ENCODE measurements around the gene WDR6. TPM values are rescaled to one million over a fixed set of nuclear protein-coding genes. Genes with fewer than 3 reads are reported as not detected.

WDR6 gene
- total and polyA plus RNA-seq, 10 of the 15 experiments (the other 5 are each of a cell fraction or from before 2014, with no cell fraction given) = 21.3 to 169 (median 107) TPM

DNA sequence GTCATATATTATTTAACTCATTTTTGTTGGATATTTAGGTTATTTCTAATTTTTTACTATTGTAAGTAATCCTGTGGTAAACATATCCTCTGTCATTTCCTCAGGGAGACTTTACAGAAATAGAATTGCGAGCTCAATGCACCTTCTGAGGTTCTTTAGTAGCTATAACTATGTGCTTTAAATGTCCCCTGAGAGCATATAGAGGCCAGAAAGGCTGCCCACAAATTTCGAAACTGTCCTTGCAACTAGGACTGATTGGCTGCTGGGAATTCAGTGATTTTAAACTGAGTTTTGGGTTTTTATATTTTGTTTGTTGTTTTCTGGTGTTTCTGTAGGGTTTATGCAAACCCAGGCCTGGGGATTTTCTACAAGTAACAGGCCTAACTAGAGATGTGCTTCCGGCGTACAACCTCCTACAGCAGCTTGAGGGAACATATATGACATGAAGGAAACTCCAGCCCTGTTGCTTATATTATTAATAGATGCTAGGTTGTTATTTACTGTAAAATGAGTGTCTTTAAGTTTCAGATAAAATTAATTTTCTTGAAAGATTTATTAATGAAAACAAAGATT, 46.3 kb upstream of the WDR6 start:
- in situ Hi-C loops (cut with MboI) (no loop called here), intact Hi-C loops (cut with micrococcal nuclease; ENCODE audit: unreplicated experiment) (no loop called here)
- Histone ChIP-seq H3K36me3 (ENCODE audit: control insufficient read depth in 2 of 2, insufficient read depth in 2 of 2, low read length in 1 of 2) (peaks cover 0 to 8% of the 10 kb centered on the region in 2 experiments; a peak in 3 of 4 replicates), H4K20me1 (ENCODE audit: control insufficient read depth, insufficient read depth) (no peaks in the 10 kb centered on the region), H3K4me2 (ENCODE audit: control insufficient read depth, insufficient read depth) (peak overlapping the region; percentile 23; the same call in 1 of the 2 replicates), H3K4me1 (ENCODE audit: control insufficient read depth, insufficient read depth, low read length) (peaks cover 2% of the 10 kb centered on the region), H3K27me3 (replicated peaks in 1 of 2; ENCODE audit: control insufficient read depth in 2 of 2, insufficient read depth in 2 of 2, low read length in 1 of 2) (no peaks in the 10 kb centered on the region), H3K9me3 (replicated peaks; ENCODE audit: control insufficient read depth, insufficient read depth, low read length) (no peaks in the 10 kb centered on the region), H3K79me2 (ENCODE audit: control insufficient read depth, insufficient read depth, low read length) (no peaks in the 10 kb centered on the region), H3K27ac (ENCODE audit: control insufficient read depth, insufficient read depth) (peak overlapping the region; percentile 50), H3K4me3 (no peak overlapping the region), H2AFZ (ENCODE audit: control insufficient read depth, low read depth, low read length) (no peak overlapping the region), H3K9ac (ENCODE audit: control insufficient read depth, insufficient read depth, low read length) (no peak overlapping the region)
- WGBS (ENCODE audit: insufficient coverage, insufficient replicate concordance, low lambda C conversion rate, missing lambda C conversion rate) = 0% methylated on average over 4 of the region's 4 CpGs
- SMC1A ChIA-PET (ENCODE audit: uncharacterized antibody, unreplicated experiment) = interaction anchor here (1.7 kb wide), 1 partner anchor 35 kb away, joined by 3 read pairs; no protein-coding TSS in a partner anchor
- peak; percentile 48; the same call in 2 of the 3 replicates for ATAC-seq
- no peak for FAIRE-seq
- DNase-seq (ENCODE audit: low read depth, low spot score) = peak; percentile 42
- BruUV-seq (replicated peaks) = no TSS peak
- POLR2A ChIA-PET = interaction anchor here (0.7 to 1.3 kb wide), 2 partner anchors 11 to 14 kb away, joined by 3 to 6 read pairs; no protein-coding TSS in a partner anchor
- CTCF ChIA-PET = interaction anchor here (0.6 to 1.7 kb wide), 7 partner anchors 9 to 527 kb away, joined by 3 to 6 read pairs (median 4); no protein-coding TSS in a partner anchor
- RAD21 ChIA-PET (ENCODE audit: unreplicated experiment) = interaction anchor here (0.6 to 0.9 kb wide), 2 partner anchors 11 to 1301 kb away, joined by 4 to 7 read pairs; no protein-coding TSS in a partner anchor
- TF ChIP-seq NFYB (IDR thresholded peaks at IDR 0.05; ENCODE audit: insufficient read depth, low read depth, low read length) = 0 out of 2 replicates have a peak, but pooled peaks have one; percentile 49
- no peak for TF ChIP-seq TAF1 (IDR thresholded peaks at IDR 0.05; ENCODE audit: borderline replicate concordance, low read depth, low read length)
- no peak for TF ChIP-seq ETV6 (conservative IDR thresholded peaks at IDR 0.05 in 1 of 2, IDR thresholded peaks at IDR 0.05 in 1 of 2; ENCODE audit: borderline replicate concordance in 1 of 2, low read depth in 1 of 2)
- TF ChIP-seq CBFB (IDR thresholded peaks at IDR 0.05; ENCODE audit: low read depth) = no peak
- TF ChIP-seq MYB (IDR thresholded peaks at IDR 0.05; ENCODE audit: borderline replicate concordance, low read depth, low read length) = no peak
- no peak for TF ChIP-seq EZH2 (IDR thresholded peaks at IDR 0.05; ENCODE audit: borderline replicate concordance, control insufficient read depth, low read depth, low read length)
- 0 out of 2 replicates have a peak, but pooled peaks have one; percentile 22 for TF ChIP-seq CBX5 (IDR thresholded peaks at IDR 0.05; ENCODE audit: low read depth)
- TF ChIP-seq IKZF1 (conservative IDR thresholded peaks at IDR 0.05) = no peak
- TF ChIP-seq POU2F2 (IDR thresholded peaks at IDR 0.05; ENCODE audit: borderline replicate concordance, low read depth, low read length) = peak; percentile 31; the same call in 1 of the 3 replicates
- no peak for TF ChIP-seq ZNF24 (IDR thresholded peaks at IDR 0.05)
- TF ChIP-seq, protein P1, sequence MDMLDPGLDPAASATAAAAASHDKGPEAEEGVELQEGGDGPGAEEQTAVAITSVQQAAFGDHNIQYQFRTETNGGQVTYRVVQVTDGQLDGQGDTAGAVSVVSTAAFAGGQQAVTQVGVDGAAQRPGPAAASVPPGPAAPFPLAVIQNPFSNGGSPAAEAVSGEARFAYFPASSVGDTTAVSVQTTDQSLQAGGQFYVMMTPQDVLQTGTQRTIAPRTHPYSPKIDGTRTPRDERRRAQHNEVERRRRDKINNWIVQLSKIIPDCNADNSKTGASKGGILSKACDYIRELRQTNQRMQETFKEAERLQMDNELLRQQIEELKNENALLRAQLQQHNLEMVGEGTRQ (IDR thresholded peaks at IDR 0.05; ENCODE audit: borderline replicate concordance, low read depth, low read length) = no peak
- TF ChIP-seq, protein P2, sequence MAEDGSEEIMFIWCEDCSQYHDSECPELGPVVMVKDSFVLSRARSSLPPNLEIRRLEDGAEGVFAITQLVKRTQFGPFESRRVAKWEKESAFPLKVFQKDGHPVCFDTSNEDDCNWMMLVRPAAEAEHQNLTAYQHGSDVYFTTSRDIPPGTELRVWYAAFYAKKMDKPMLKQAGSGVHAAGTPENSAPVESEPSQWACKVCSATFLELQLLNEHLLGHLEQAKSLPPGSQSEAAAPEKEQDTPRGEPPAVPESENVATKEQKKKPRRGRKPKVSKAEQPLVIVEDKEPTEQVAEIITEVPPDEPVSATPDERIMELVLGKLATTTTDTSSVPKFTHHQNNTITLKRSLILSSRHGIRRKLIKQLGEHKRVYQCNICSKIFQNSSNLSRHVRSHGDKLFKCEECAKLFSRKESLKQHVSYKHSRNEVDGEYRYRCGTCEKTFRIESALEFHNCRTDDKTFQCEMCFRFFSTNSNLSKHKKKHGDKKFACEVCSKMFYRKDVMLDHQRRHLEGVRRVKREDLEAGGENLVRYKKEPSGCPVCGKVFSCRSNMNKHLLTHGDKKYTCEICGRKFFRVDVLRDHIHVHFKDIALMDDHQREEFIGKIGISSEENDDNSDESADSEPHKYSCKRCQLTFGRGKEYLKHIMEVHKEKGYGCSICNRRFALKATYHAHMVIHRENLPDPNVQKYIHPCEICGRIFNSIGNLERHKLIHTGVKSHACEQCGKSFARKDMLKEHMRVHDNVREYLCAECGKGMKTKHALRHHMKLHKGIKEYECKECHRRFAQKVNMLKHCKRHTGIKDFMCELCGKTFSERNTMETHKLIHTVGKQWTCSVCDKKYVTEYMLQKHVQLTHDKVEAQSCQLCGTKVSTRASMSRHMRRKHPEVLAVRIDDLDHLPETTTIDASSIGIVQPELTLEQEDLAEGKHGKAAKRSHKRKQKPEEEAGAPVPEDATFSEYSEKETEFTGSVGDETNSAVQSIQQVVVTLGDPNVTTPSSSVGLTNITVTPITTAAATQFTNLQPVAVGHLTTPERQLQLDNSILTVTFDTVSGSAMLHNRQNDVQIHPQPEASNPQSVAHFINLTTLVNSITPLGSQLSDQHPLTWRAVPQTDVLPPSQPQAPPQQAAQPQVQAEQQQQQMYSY (CRISPR knock-in tag; IDR thresholded peaks at IDR 0.05) = no peak
- TF ChIP-seq KDM1A (IDR thresholded peaks at IDR 0.05; ENCODE audit: borderline replicate concordance) = no peak
- no peak for TF ChIP-seq HSF1 (IDR thresholded peaks at IDR 0.05; ENCODE audit: low read depth, low read length)
- TF ChIP-seq MAX (IDR thresholded peaks at IDR 0.05; ENCODE audit: low read depth, low read length) = no peak
- TF ChIP-seq NFIC (IDR thresholded peaks at IDR 0.05; ENCODE audit: low read depth, low read length) = no peak; the same call in 1 of the 2 replicates
- no peak for TF ChIP-seq NR2C1 (IDR thresholded peaks at IDR 0.05)
